ENCODE results near the gene ENC1. TPM values are rescaled to one million over a fixed set of nuclear protein-coding genes. Genes with fewer than 3 reads are reported as not detected.

The ENC1 gene
- total and polyA plus RNA-seq, 11 donors = 1.4 to 11.0 (median 5.1) TPM

DNA sequence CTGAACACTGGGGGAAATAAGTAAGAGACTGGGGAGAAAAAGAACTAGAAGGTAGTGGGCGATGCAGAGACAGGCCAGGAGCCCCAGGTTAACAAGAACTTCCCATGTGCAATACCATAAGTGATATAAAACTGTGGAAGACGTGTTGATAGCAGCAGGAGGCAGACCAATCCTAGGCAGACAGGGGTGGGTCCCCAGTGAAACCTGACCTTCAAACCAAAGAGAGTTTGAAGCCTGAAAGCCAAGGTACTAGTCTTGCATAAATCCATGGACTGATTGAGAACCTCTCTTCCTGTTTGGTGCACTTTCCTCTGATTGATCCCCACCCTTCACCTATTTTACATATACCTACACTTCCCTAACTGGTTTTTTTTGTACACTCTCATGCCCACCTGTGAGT, 29.3 kb upstream of the ENC1 start:
- DNase-seq (no peak), ATAC-seq (no peak)
- Histone ChIP-seq H3K27ac (no peak overlapping the region), H3K4me1 (peaks cover 0 to 21% (median 4%) of the 10 kb centered on the region in 12 donors), H3K9me3 (no peaks in the 10 kb centered on the region), H3K4me3 (no peak overlapping the region), H3K36me3 (no peaks in the 10 kb centered on the region), H3K27me3 (no peaks in the 10 kb centered on the region)
- WGBS, 4 donors = 70 to 87% (median 83%) methylated on average over 2 of the region's 2 CpGs
- intact Hi-C loops (cut with DNase I) = loop anchor here in 6 of 10 donors (5.0 to 10.0 kb wide), 2 partner anchors 245 to 247 kb away; no protein-coding TSS in a partner anchor
- TF ChIP-seq CTCF (IDR thresholded peaks at IDR 0.05) (no peak), POLR2A (IDR thresholded peaks at IDR 0.05) (no peak)

DNA sequence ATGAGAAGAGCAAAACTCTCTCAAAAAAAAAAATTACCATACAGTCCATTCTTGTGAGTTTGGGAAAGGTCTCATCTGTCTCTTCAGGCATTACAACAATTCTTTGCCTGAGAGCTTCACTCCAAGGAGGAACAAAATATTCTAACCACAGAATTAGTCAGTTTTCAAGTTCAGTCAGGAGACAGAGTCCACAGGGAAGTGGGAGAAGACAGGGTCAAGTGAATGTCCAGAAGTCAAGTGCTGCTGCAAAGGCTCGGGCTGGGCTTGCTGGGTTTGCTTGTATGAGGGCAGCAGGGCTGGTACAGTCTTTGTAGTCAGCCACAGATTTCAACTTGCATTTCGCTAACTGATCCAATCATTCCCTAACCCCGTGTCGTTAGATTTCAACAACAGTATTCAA, 26.9 kb upstream of the ENC1 start:
- no peak for DNase-seq
- ATAC-seq = no peak
- WGBS, 4 donors = 77 to 87% (median 79%) methylated on average over 4 of the region's 4 CpGs
- H3K9me3 ChIP-seq = no peaks in the 10 kb centered on the region
- no peak overlapping the region for H3K27ac ChIP-seq
- no peaks in the 10 kb centered on the region for H3K36me3 ChIP-seq
- H3K4me1 ChIP-seq = peaks cover 0 to 13% (median 1%) of the 10 kb centered on the region in 12 donors
- TF ChIP-seq POLR2A (IDR thresholded peaks at IDR 0.05) (no peak), CTCF (IDR thresholded peaks at IDR 0.05) (no peak)
- H3K27me3 ChIP-seq = no peaks in the 10 kb centered on the region
- no peak overlapping the region for H3K4me3 ChIP-seq
- intact Hi-C loops (cut with DNase I) = no loop called here

GRCh38 chr5:74665816-74666215, 25.3 kb upstream of the ENC1 start:
- Histone ChIP-seq H3K36me3 (no peaks in the 10 kb centered on the region), H3K27me3 (no peaks in the 10 kb centered on the region), H3K4me1 (peaks cover 0 to 8% (median 0%) of the 10 kb centered on the region in 12 donors), H3K9me3 (no peaks in the 10 kb centered on the region), H3K27ac (no peak overlapping the region), H3K4me3 (no peak overlapping the region)
- WGBS, 4 donors = 29 to 61% (median 50%) methylated on average over 1 of the region's 1 CpG
- intact Hi-C loops (cut with DNase I) = no loop called here
- ATAC-seq (no peak), DNase-seq (no peak)
- TF ChIP-seq POLR2A (IDR thresholded peaks at IDR 0.05) (no peak), CTCF (IDR thresholded peaks at IDR 0.05) (no peak)

GRCh38 chr5:74665273-74665672, 24.7 kb upstream of the ENC1 start:
- no peak overlapping the region for H3K4me3 ChIP-seq
- ATAC-seq = no peak
- H3K27me3 ChIP-seq = no peaks in the 10 kb centered on the region
- H3K36me3 ChIP-seq = no peaks in the 10 kb centered on the region
- H3K27ac ChIP-seq = no peak overlapping the region
- no peaks in the 10 kb centered on the region for H3K9me3 ChIP-seq
- TF ChIP-seq CTCF (IDR thresholded peaks at IDR 0.05) (no peak), POLR2A (IDR thresholded peaks at IDR 0.05) (no peak)
- WGBS, 4 donors = 38 to 55% (median 41%) methylated on average over 2 of the region's 2 CpGs
- no peak for DNase-seq
- intact Hi-C loops (cut with DNase I) = no loop called here
- peaks cover 0 to 8% (median 0%) of the 10 kb centered on the region in 12 donors for H3K4me1 ChIP-seq

Measured in heart left ventricle (tissue), 16 donors.